ENCODE data around the gene CD52. TPM values are rescaled to one million over a fixed set of nuclear protein-coding genes. Genes with fewer than 3 reads are reported as not detected.

CD52 gene
- polyA plus RNA-seq, 2 of the 4 experiments (the other 2 are of a cell fraction), result not detected

DNA sequence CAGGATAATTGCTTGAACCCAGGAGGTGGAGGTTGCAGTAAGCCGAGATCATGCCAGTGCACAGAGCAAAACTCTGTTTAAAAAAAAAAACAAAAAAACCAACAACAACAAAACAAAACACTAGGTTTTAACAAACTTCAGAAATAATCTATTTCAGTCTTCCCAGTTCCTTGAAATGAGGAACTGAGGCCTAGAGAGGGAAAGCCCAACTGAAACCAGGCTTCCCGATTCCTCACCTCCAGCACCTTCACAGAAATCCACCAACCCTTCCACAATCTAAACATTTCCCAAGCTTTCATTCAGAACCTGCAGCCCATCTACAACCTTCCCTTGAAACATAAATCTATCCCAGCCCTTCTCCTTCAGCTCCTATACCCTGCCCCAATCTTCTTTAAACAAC lies 612 bp upstream of the CD52 start:
- TF ChIP-seq JUNB (IDR thresholded peaks at IDR 0.05) (no peak), NR3C1 (IDR thresholded peaks at IDR 0.05) (no peak), SREBF2 (IDR thresholded peaks at IDR 0.05) (no peak), HOXB13 (CRISPR knock-in tag; IDR thresholded peaks at IDR 0.05; ENCODE audit: low read depth) (no peak), MYC (IDR thresholded peaks at IDR 0.05; ENCODE audit: borderline replicate concordance, low read length) (no peak), HOXA7 (CRISPR knock-in tag; IDR thresholded peaks at IDR 0.05) (no peak), PHF8 (IDR thresholded peaks at IDR 0.05; ENCODE audit: borderline replicate concordance, low read depth) (no peak), NPAS2 (CRISPR knock-in tag; IDR thresholded peaks at IDR 0.05; ENCODE audit: borderline replicate concordance) (no peak), KDM5A (IDR thresholded peaks at IDR 0.05) (no peak), TP53 (CRISPR knock-in tag; IDR thresholded peaks at IDR 0.05) (no peak), E2F6 (IDR thresholded peaks at IDR 0.05; ENCODE audit: borderline replicate concordance, low read depth) (no peak)
- Histone ChIP-seq H3K4me1 (0 out of 3 replicates have a peak, but pooled peaks cover 5% of the 10 kb centered on the region), H3K4me3 (no peak overlapping the region), H3K27ac (no peak overlapping the region), H3K4me2 (no peak overlapping the region), H3K9me3 (no peaks in the 10 kb centered on the region)
- ATAC-seq, result no peak
- ChIA-PET CTCF (interaction anchor here (14.3 kb wide), 1 partner anchor 30 kb away, joined by 128 read pairs; no protein-coding TSS in a partner anchor), POLR2A (no interaction called here)
- FAIRE-seq, result no peak
- no peak for DNase-seq (ENCODE audit: low read depth in 1 of 2, low spot score in 1 of 2)
- 86% methylated on average over 2 of the region's 2 CpGs for WGBS (ENCODE audit: missing lambda C conversion rate)

- Histone ChIP-seq H3K4me1 (0 out of 3 replicates have a peak, but pooled peaks cover 5% of the 10 kb centered on the region), H3K4me3 (no peak overlapping the region), H3K27ac (no peak overlapping the region), H3K4me2 (no peak overlapping the region), H3K9me3 (no peaks in the 10 kb centered on the region)
- ATAC-seq (no peak), DNase-seq (ENCODE audit: low read depth in 1 of 2, low spot score in 1 of 2) (no peak), FAIRE-seq (no peak)
- 86% methylated on average over 9 of the region's 9 CpGs for WGBS (ENCODE audit: missing lambda C conversion rate)
- TF ChIP-seq CBX8 (IDR thresholded peaks at IDR 0.05) (no peak), MAZ (IDR thresholded peaks at IDR 0.05; ENCODE audit: borderline replicate concordance, low read depth, low read length) (no peak), HOXA7 (CRISPR knock-in tag; IDR thresholded peaks at IDR 0.05) (no peak), KDM1A (IDR thresholded peaks at IDR 0.05; ENCODE audit: low read depth) (no peak), NFE2L2 (conservative IDR thresholded peaks at IDR 0.05; ENCODE audit: low read length) (no peak), SMC3 (IDR thresholded peaks at IDR 0.05) (no peak), FOSB (CRISPR knock-in tag; IDR thresholded peaks at IDR 0.05) (no peak), HMGXB4 (CRISPR knock-in tag; IDR thresholded peaks at IDR 0.05; ENCODE audit: borderline replicate concordance) (no peak), HOXB5 (CRISPR knock-in tag; IDR thresholded peaks at IDR 0.05) (no peak), JUN (IDR thresholded peaks at IDR 0.05) (no peak), KDM5A (IDR thresholded peaks at IDR 0.05) (no peak), RFX5 (IDR thresholded peaks at IDR 0.05) (no peak)
- ChIA-PET POLR2A (no interaction called here), CTCF (interaction anchor here (0.6 to 14.3 kb wide), 9 partner anchors 12 to 155 kb away, joined by 3 to 128 read pairs (median 3); partner anchors contain the start of genes SH3BGRL3 and UBXN11)
Measured at GRCh38 chr1:26318338-26319064, 743 bp downstream of the CD52 start.

GRCh38 chr1:26320896-26321295 lies 3.1 kb downstream of the CD52 start:
- no peak overlapping the region for H3K4me3 ChIP-seq
- no peaks in the 10 kb centered on the region for H3K9me3 ChIP-seq
- peak; percentile 7 to 30; a peak in 2 of 6 replicates for ATAC-seq
- ChIA-PET CTCF (interaction anchor here (0.6 to 14.3 kb wide), 21 partner anchors 11 to 695 kb away, joined by 3 to 128 read pairs (median 12); partner anchors contain the start of gene SH3BGRL3), POLR2A (no interaction called here)
- FAIRE-seq, result no peak
- 0 out of 3 replicates have a peak, but pooled peaks cover 5% of the 10 kb centered on the region for H3K4me1 ChIP-seq
- no peak for DNase-seq (ENCODE audit: low read depth in 1 of 2, low spot score in 1 of 2)
- TF ChIP-seq, protein P1, sequence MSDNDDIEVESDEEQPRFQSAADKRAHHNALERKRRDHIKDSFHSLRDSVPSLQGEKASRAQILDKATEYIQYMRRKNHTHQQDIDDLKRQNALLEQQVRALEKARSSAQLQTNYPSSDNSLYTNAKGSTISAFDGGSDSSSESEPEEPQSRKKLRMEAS (IDR thresholded peaks at IDR 0.05), result no peak
- peak overlapping the region; percentile 37; the same call in 1 of the 3 replicates for H3K4me2 ChIP-seq
- H3K27ac ChIP-seq, result peak overlapping the region in 1 of 2 experiments; percentile 67; a peak in 2 of 6 replicates
- 50% methylated on average over 2 of the region's 2 CpGs for WGBS (ENCODE audit: missing lambda C conversion rate)

Data from A549 (cell line).